ENCODE data around the gene ADCYAP1R1.

DNA sequence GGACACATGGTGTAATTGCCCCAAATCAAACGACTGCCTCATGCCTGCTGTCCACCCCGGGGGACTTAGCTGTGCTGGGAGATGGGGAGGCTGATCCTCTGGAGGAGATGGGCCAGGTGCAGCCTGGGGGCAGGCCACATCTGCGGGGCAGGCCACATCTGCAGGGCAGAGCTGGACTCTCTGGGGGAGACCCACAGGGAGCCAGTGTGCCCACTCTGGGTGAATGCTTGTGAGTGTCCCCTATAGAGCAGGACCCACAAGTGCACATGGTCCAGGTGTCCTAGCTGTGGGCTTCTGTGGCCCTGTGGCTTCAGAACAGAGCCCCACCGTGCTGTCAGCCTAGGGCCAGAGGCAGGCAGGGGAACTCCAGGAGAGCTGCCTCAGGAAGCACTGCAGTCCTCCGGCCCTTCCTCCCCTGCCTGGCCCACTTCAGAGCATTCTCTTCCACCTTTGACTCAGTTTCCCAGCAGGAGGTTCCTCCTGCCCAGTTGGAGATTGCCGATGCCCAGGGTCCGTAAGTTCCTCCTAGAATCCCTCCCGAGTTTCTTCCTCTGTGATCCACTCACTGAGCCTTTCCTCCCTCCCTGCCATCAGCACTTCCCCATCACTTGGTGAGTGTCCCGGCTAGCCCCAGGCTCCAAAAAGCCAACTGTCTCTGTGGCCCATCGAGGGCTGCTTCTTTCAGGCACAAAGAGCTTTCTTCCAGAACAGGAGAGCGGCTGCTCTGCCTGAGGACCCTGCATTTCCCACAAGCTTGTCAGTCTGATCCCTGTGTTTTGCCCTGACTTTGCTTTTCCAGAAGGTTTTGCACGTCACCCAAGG lies 50.3 kb downstream of the ADCYAP1R1 start:
- no peak for TF ChIP-seq POLR2AphosphoS5 (IDR thresholded peaks at IDR 0.05; ENCODE audit: insufficient read depth in 1 of 2, low read depth in 1 of 2)
- TF ChIP-seq, protein P1, sequence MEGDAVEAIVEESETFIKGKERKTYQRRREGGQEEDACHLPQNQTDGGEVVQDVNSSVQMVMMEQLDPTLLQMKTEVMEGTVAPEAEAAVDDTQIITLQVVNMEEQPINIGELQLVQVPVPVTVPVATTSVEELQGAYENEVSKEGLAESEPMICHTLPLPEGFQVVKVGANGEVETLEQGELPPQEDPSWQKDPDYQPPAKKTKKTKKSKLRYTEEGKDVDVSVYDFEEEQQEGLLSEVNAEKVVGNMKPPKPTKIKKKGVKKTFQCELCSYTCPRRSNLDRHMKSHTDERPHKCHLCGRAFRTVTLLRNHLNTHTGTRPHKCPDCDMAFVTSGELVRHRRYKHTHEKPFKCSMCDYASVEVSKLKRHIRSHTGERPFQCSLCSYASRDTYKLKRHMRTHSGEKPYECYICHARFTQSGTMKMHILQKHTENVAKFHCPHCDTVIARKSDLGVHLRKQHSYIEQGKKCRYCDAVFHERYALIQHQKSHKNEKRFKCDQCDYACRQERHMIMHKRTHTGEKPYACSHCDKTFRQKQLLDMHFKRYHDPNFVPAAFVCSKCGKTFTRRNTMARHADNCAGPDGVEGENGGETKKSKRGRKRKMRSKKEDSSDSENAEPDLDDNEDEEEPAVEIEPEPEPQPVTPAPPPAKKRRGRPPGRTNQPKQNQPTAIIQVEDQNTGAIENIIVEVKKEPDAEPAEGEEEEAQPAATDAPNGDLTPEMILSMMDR (IDR thresholded peaks at IDR 0.05), result no peak
